AG04449 (cell line): ENCODE results near the gene CLMP.
"Not testable (repeated sequence)": the region's sequence is repeated elsewhere in the genome, so short reads cannot be mapped to it uniquely, and the experiment has no call there.

Experiments
- CTCF ChIA-PET: fragments of 350-600 bp; formaldehyde crosslinking; extraction: SDS; loops from one replicate; lab custom pipeline; 2021; ENCODE audit warnings: antibody characterized with exemption; lab: Yijun Ruan, JAX
- POLR2A ChIA-PET: fragments of 400-600, 350-600 bp; formaldehyde crosslinking; extraction: SDS; loops from one replicate; lab custom pipeline; 2020; ENCODE audit warnings: antibody characterized with exemption, inconsistent platforms; lab: Yijun Ruan, JAX
- DNase-seq: peaks from one replicate; pipeline ENCODE4 v3.0.0-alpha.2; 2010; ENCODE audit warnings: low read depth, low spot score
- H3K4me3 ChIP-seq: 2 replicates; pipeline ENCODE4 v1.5.1; 2011; ENCODE audit warnings: low read depth, mild to moderate bottlenecking, control low read depth, low read length
- TF ChIP-seq, protein P1 (sequence below): IDR thresholded peaks from one replicate; pipeline ENCODE4 v1.5.1; 2011; ENCODE audit warnings: mild to moderate bottlenecking, moderate library complexity, low read length, control low read depth, inconsistent platforms; ENCODE audit not compliant: insufficient read depth; ENCODE audit errors: missing control alignments

Gene CLMP

DNA sequence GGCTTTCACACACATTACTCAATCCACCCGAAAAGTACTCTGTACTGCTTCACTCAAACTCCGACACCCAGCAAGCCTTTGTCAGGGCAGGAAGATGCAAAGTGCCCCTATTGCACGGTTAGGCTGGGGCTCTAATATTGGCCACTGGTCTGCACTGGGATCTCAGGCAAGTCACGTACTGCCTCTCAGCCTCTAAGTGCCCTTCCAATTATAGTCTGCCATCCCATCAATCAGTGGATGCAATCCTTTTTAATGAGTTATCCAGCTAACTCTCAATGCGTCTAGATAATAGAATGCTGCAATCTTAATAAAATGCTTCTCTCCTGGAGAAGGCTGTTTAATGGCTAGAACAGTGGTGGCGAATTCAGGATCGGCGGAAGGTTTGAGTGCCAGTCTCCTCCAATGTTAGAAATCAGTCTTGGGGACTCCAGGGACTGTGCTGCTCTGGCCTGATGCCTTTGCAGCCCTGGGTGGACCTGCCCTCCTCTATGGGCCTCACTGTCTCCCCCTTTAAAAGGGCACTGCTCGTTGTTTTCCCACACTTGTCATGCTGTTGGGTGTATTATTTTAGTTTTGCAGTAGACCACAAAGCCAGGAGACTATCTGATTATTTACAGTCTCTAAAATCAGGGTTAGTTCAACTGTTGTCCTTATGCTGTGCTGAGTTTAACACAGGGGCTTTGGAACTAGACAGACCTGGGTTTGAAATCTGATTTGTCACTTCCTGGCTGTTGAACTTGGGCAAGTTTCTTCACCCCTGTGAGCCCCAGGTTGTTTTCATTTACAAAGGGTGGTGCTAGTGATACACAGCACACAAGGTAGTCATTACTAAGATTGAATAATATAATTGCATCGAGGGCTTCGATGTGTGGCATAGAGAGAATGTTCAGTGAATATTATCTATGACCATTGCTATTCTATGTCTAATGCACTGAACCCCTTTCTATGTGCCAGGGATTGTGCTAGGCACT is 36.7 kb downstream of the CLMP start:
- H3K4me3 ChIP-seq, result no peak overlapping the region
- no peak for DNase-seq
- TF ChIP-seq, protein P1, sequence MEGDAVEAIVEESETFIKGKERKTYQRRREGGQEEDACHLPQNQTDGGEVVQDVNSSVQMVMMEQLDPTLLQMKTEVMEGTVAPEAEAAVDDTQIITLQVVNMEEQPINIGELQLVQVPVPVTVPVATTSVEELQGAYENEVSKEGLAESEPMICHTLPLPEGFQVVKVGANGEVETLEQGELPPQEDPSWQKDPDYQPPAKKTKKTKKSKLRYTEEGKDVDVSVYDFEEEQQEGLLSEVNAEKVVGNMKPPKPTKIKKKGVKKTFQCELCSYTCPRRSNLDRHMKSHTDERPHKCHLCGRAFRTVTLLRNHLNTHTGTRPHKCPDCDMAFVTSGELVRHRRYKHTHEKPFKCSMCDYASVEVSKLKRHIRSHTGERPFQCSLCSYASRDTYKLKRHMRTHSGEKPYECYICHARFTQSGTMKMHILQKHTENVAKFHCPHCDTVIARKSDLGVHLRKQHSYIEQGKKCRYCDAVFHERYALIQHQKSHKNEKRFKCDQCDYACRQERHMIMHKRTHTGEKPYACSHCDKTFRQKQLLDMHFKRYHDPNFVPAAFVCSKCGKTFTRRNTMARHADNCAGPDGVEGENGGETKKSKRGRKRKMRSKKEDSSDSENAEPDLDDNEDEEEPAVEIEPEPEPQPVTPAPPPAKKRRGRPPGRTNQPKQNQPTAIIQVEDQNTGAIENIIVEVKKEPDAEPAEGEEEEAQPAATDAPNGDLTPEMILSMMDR, result no peak
- ChIA-PET CTCF (interaction anchor here (1.1 to 7.0 kb wide), 4 partner anchors 7 to 89 kb away, joined by 3 to 83 read pairs (median 4); no protein-coding TSS in a partner anchor), POLR2A (no interaction called here)

GRCh38 chr11:123152951-123153350 is 42.1 kb downstream of the CLMP start:
- no peak overlapping the region for H3K4me3 ChIP-seq
- TF ChIP-seq, protein P1, result no peak
- CTCF ChIA-PET, result interaction anchor here (0.6 to 7.0 kb wide), 9 partner anchors 10 to 114 kb away, joined by 3 to 83 read pairs (median 4); no protein-coding TSS in a partner anchor
- POLR2A ChIA-PET, result no interaction called here
- DNase-seq, result no peak

- H3K4me3 ChIP-seq, DNase-seq, POLR2A ChIA-PET: not testable (repeated sequence)
- CTCF ChIA-PET, result interaction anchor here (0.6 to 7.0 kb wide), 11 partner anchors 9 to 114 kb away, joined by 3 to 83 read pairs (median 3); no protein-coding TSS in a partner anchor
These were observed 42.7 kb downstream of the CLMP start for GRCh38 chr11:123152346-123152745.

DNA sequence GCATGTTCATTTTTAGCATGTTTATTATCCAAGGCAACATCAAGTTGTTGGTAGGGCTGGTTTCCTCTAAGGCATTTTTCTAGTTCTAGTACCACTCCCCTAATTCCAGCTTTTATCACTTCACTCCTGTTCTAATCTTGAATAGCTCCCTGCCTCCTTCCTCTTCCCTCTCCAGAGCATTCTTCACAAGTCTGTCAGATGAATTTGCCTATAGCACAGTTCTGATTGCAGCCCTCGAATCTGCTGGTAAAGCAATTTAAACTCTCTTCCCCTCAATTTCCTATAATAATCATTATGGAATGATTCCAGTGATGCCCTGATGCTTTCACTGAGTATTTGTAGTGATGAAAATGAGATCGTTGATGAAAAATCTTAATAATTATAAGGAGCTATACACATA is 43.3 kb downstream of the CLMP start:
- H3K4me3 ChIP-seq, result no peak overlapping the region
- TF ChIP-seq, protein P1, result no peak
- POLR2A ChIA-PET, result no interaction called here
- no peak for DNase-seq
- CTCF ChIA-PET, result interaction anchor here (1.0 to 7.0 kb wide), 7 partner anchors 13 to 110 kb away, joined by 3 to 83 read pairs (median 4); no protein-coding TSS in a partner anchor

DNA sequence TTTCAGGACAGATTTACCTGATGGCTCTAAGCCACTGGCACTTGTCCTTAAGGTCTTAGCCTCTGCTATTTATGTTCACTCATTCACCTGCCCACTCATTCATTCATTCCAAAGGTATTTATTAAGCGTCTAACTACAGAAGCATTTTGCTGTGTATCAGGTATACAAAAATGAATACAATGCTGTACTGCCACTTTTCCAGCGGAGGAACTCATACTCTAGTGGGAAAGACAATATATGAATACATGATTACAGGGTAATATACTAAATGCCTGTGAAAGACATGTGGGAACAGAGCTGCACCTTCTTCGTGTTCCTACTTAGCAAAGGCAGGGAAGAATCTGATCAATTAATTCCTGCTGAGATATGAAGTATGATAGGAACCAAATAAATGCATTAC is 43.7 kb downstream of the CLMP start:
- CTCF ChIA-PET, result interaction anchor here (1.0 to 7.0 kb wide), 6 partner anchors 14 to 110 kb away, joined by 3 to 83 read pairs (median 6); no protein-coding TSS in a partner anchor

GRCh38 chr11:123150882-123151281 is 44.2 kb downstream of the CLMP start:
- no peak for DNase-seq
- no peak overlapping the region for H3K4me3 ChIP-seq
- ChIA-PET POLR2A (no interaction called here), CTCF (interaction anchor here (2.2 to 7.0 kb wide), 3 partner anchors 14 to 111 kb away, joined by 7 to 83 read pairs (median 13); no protein-coding TSS in a partner anchor)
- TF ChIP-seq, protein P1, result no peak

More for the DNA sequence above, 43.7 kb downstream of the CLMP start:
- POLR2A ChIA-PET, result no interaction called here
- H3K4me3 ChIP-seq, result no peak overlapping the region
- DNase-seq, result no peak
- TF ChIP-seq, protein P1, result no peak
